G401.6 (cell line): Measurements from ENCODE around the gene RPH3AL.

Experiments used
- FAIRE-seq: peaks from 2 replicates; lab custom pipeline; 2012; peaks lifted over from hg19 to GRCh38; lab: Jason Lieb, UNC

RPH3AL gene

GRCh38 chr17:352421-353212 is at the start of gene RPH3AL:
RPH3AL (minus strand) TSS chr17:352807; CDS start chr17:327543, 25,264 bp downstream.
- no peak for FAIRE-seq

- FAIRE-seq, result no peak
These were observed 47.6 kb upstream of the RPH3AL start for GRCh38 chr17:400257-400656.

GRCh38 chr17:396788-397187 is 44.2 kb upstream of the RPH3AL start:
- FAIRE-seq, result no peak

GRCh38 chr17:395974-396373 is 43.4 kb upstream of the RPH3AL start:
- FAIRE-seq, result peak; percentile 39

- FAIRE-seq, result no peak
These were observed 42.6 kb upstream of the RPH3AL start for GRCh38 chr17:395179-395578.

GRCh38 chr17:394718-395095 is 42.1 kb upstream of the RPH3AL start:
- FAIRE-seq, result no peak

- no peak for FAIRE-seq
These were observed 41.5 kb upstream of the RPH3AL start for GRCh38 chr17:393806-394717.

- FAIRE-seq, result no peak
These were observed 39.2 kb upstream of the RPH3AL start for GRCh38 chr17:391850-392249.

- no peak for FAIRE-seq
These were observed 37.4 kb upstream of the RPH3AL start for GRCh38 chr17:390025-390424.

- FAIRE-seq, result no peak
These were observed 35.5 kb upstream of the RPH3AL start for GRCh38 chr17:388087-388486.

- no peak for FAIRE-seq
These were observed 33.7 kb upstream of the RPH3AL start for GRCh38 chr17:386141-386876.

GRCh38 chr17:385836-386140 is 33.2 kb upstream of the RPH3AL start:
- no peak for FAIRE-seq

- no peak for FAIRE-seq
These were observed 32.7 kb upstream of the RPH3AL start for GRCh38 chr17:385178-385835.

GRCh38 chr17:384622-385177 is 32.1 kb upstream of the RPH3AL start:
- no peak for FAIRE-seq

GRCh38 chr17:383771-384621 is 31.4 kb upstream of the RPH3AL start:
- FAIRE-seq, result no peak

GRCh38 chr17:382644-383533 is 30.3 kb upstream of the RPH3AL start:
- no peak for FAIRE-seq

GRCh38 chr17:381941-382643 is 29.5 kb upstream of the RPH3AL start:
- no peak for FAIRE-seq

GRCh38 chr17:381516-381915 is 28.9 kb upstream of the RPH3AL start:
- no peak for FAIRE-seq
